HG03066 (cell line): Measurements from ENCODE around the gene FOXA1.

Source experiments
- ATAC-seq: cut with Tn5 transposase; IDR thresholded peaks from one replicate; pipeline ENCODE4 v1.9.1; 2021; ENCODE audit warnings: low read depth; ENCODE audit not compliant: unreplicated experiment

The FOXA1 gene

GRCh38 chr14:37602605-37603453, 7.8 kb upstream of the FOXA1 start:
- ATAC-seq, result no peak

- ATAC-seq, result no peak
Observed at GRCh38 chr14:37601865-37602264, 6.8 kb upstream of the FOXA1 start.

- no peak for ATAC-seq
Observed at GRCh38 chr14:37600880-37601741, 6.1 kb upstream of the FOXA1 start.

- no peak for ATAC-seq
Observed at GRCh38 chr14:37599507-37600368, 4.7 kb upstream of the FOXA1 start.

DNA sequence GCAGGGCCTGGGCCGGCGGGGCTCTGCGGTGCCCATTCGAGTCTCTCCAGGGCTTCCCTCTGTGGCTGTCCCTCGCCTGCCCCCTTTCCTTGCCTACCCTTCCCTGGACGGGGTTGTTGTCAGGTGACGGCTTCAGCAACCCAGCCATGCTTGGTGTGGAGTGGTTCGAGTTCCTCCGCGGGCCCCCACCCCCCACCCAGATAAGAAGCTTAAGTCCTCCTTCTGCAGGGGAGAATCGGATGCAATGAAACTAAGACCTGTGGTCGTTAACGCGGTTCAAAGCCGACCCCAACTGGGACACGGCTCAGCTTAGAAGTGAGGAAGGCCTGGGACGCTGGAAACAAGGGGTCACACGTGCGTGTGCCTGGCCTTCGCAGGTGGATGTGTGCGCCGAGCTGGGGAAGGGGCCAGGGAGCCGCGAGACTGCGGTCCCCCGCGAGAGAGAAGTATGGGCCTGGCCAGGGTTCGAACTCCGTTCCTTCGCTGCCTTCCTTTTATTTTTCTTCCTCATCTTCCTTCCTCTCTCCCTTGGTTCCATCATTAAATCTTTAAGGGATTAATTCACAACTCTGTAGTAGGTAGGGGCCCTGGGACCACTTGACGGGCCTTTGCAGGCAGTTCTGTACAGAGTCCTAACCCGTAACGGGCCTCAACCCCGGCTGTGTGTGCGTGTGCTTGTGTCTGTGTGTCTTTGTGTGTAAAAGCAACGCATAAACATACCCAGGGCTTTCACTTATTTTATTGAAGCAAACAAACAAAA, 3.9 kb upstream of the FOXA1 start:
- ATAC-seq, result no peak

DNA sequence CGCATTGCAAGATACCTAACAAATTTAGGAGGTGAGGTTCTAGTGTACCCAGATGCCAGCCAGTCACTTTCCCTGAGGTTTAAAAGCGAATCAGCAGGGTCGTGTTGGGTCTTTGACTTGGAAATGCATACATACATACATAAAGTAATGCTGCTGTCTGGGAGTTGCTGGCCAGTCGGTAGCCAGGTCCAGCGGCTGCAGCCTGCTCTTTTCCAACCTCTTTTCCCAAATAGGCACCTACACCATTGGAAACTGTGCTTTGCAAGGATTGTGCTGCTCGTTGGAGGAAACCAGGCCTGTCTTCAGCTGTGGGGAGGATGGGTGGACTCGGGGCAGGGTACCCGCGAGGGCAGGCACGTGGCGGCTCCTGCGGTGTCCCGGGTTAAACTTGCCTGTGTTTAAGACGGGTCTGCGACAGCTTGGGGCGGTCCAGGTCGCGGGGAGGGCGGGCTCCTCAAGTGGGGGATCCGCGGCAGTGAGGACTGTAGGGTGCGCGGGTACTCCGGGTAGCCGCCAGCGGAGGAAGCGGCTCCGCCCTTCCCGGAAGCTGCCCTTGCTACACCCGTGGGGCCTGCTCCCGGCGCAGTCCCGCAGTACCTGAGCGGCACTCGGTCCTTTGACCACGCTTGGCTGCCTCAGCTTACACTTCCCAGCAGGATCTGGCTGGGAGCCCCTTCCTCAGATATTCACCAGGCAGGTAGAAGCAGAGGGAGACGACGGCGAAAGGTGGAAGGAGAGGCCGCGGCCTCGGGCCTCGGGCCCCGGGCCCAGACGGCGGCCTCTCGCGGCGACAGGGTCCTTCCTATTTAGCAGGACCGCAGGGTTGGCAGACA, 3.1 kb upstream of the FOXA1 start:
- no peak for ATAC-seq

DNA sequence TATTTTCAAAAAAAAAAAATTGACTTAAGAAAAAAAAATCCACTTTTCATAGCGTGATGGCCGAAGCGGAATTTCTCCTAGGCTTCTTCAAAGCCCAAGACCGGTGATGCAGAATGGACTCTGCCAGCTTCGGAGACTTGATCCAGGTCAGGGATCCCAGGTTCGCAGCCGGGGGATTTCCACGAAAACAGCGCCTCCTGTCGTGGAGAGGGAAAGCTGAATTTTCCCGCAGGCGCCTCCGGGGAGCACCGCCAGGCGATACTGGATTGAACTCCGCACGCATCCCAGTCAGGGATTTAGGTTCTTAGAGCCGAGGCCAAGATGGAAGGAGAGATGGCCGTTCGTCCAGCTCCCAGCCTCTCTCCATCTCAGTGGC, 2.5 kb upstream of the FOXA1 start:
- ATAC-seq, result no peak

GRCh38 chr14:37596790-37597472, 1.9 kb upstream of the FOXA1 start:
- no peak for ATAC-seq

DNA sequence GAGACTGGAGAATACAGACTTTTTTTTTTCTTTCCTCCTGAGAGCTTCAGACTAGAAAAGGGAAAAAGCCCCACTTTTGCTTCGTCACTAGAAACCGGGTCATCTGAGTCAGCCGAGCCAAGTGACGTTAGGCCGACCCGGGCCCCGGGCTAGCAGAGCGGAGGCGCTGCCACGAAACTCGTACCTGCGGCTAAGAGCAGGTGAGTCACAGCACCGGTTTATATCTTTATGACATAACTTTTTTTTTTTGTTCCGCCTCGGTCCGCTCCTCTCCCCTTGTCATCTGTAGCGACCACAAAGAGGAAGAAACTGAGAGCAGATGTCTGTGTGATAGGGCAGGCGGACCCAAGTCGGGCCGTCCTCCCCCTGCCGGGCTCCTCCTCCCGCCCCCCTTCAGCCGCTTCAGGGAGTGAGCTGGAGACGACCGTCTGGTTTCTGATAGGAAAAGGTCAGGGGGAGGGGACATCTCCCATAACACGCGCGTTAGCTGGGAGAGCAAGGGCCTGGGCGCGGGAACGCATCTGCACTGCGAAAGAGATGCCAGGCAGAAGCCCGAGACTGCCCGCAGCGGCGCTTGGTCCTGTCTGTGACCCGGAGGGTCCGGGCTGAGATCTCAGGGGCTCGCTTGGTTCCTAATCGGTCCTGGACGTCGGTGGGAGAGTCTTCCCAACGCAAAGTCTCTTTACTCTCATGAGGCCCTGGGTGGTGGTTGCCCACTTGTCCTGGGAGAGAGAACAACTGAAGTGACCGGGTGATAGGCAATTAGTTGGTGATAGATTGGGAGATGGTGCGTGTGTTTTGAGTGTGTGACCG, 966 bp upstream of the FOXA1 start:
- ATAC-seq, result peak; percentile 53

DNA sequence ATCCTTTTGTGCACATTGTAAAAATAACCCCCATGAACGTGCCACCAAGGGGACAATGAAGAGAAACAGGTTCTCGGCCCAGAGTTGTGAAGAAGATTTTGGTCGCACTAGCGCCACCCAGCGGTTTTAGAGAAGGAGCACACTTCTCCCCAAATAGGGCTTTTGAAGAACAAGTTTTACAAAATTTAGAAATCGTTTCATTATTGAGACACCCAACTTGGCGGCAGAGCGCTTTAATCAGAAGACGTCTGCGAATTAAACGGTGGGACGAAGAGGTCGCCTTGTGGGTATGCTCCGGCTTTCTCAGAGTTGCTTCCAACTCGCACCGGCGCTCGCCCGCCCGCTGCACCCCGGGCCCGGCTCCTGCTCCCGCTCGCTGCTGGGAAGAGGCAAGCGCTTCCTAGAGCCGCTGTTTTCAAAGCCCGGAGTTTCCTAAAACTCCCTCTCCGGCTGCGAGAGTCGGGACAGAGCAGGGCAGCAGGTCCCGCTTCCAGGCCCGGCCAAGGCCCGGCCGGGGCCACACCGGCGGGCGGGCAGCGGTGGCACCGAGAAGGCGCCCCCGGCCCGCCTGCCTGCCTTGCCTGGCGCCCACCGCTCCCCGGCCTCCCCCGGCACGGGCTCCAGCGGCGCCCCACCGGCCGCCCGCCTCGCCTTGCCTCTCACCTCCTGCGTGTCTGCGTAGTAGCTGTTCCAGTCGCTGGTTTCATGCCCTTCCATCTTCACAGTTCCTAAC, 645 bp downstream of the FOXA1 start:
- ATAC-seq, result no peak

- no peak for ATAC-seq
Observed at GRCh38 chr14:37593511-37594237, 1.4 kb downstream of the FOXA1 start.

DNA sequence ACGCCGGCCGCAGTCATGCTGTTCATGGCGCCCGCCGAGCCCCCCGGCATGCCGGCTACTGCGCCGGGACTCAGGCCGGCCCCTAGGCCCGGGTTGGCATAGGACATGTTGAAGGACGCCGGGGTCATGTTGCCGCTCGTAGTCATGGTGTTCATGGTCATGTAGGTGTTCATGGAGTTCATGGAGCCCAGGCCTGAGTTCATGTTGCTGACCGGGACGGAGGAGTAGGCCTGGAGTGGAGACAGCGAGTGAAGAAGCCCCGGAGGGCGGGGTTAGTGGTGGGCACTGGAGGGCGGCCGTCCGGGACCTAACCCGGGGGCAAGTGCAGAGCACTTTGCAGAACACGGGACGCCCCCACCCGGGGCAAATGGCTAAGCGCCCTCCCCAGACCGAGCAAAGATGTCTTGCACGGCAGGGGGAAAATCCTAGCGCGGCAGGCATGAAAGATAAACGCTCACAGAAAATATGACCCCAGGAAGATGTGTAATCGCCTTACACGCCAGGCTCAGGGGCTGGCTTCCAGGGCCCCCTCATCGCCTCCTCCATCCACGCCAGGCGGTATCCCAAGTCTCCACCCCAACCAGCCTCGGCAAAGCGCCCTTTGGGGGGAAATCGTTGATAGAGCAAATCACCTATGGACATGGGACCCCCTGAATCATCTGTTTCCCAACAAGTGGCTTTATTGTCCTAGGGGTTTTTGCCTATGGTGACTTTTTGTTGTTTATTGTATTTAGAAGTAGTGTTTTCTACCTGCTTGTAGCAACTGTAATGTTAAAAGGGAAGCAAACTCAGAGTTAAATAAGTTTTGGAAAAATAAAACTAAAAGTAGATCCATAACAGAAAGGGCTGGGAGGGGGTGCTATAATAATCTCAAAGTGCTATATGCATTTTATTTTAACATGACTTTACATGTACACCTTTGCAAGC, 2.3 kb downstream of the FOXA1 start:
- no peak for ATAC-seq

DNA sequence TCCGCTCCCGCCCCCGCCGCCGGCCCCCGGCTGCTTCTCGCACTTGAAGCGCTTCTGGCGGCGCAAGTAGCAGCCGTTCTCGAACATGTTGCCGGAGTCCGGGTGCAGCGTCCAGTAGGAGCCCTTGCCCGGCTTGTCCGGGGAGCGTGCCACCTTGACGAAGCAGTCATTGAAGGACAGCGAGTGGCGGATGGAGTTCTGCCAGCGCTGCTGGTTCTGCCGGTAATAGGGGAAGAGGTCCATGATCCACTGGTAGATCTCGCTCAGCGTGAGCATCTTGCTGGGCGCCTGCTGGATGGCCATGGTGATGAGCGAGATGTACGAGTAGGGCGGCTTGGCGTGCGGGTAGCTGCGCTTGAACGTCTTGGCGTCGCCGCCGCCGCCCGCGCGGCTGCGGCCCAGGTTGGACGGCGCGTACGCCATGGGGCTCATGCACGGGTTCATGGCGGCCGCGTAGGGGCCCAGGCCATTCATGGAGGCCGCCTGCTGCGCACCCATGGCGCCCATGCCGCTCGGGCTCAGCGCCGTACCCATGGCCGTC, 3.0 kb downstream of the FOXA1 start:
- no peak for ATAC-seq

DNA sequence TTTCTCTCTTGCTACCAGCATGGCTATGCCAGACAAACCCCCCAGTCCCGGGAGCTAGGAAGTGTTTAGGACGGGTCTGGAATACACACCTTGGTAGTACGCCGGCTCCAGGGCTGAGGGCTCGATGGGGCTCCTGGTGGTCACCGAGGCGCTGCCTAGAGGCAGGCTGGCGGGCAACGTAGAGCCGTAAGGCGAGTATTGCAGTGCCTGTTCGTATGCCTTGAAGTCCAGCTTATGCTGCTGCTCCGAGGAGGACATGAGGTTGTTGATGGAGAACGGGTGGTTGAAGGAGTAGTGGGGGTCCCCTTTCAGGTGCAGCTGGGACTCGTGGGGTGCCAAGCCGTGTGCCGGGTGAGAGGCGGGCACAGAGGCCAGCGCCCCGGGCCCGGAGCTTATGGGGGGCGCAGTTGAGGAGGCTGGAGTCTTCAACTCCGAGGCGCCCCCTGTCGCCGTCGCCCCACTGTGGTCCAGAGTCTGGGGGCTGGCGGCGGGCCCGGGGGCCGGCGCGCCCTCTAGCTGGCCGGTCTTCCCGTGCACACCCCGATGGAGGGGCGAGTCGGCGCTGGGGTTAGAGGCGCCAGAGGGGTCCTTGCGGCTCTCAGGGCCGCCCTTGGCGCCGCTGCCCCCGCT, 3.6 kb downstream of the FOXA1 start:
- no peak for ATAC-seq
